ENCODE results near the gene FGG.

FGG gene

GRCh38 chr4:154583677-154584076 lies 28.8 kb downstream of the FGG start:
- no peak for DNase-seq

GRCh38 chr4:154583230-154583629 lies 29.2 kb downstream of the FGG start:
- DNase-seq: no peak

- DNase-seq: no peak
These were observed 29.7 kb downstream of the FGG start for GRCh38 chr4:154582723-154583122.

GRCh38 chr4:154579927-154580326 lies 32.5 kb downstream of the FGG start:
- no peak for DNase-seq

- no peak for DNase-seq
These were observed 33.5 kb downstream of the FGG start for GRCh38 chr4:154578919-154579318.

GRCh38 chr4:154577324-154577723 lies 35.1 kb downstream of the FGG start:
- no peak for DNase-seq

GRCh38 chr4:154574311-154574710 lies 38.1 kb downstream of the FGG start:
- no peak for DNase-seq

GRCh38 chr4:154573190-154573870 lies 39.1 kb downstream of the FGG start:
- no peak for DNase-seq

- DNase-seq: no peak
These were observed 42.9 kb downstream of the FGG start for GRCh38 chr4:154569584-154569983.

- no peak for DNase-seq
These were observed 43.4 kb downstream of the FGG start for GRCh38 chr4:154569028-154569427.

GRCh38 chr4:154566639-154567204 lies 45.7 kb downstream of the FGG start:
- DNase-seq: no peak

GRCh38 chr4:154565704-154566103 lies 46.8 kb downstream of the FGG start:
- DNase-seq: no peak

- no peak for DNase-seq
These were observed 48.1 kb downstream of the FGG start for GRCh38 chr4:154564311-154564710.

GRCh38 chr4:154562697-154563254 lies 49.7 kb downstream of the FGG start, which contains the start of gene FGB:
TSS of gene FGB (plus strand) at chr4:154563011. CDS start at chr4:154563019, 8 bp downstream.
- DNase-seq: no peak

- DNase-seq: no peak
These were observed 51.6 kb downstream of the FGG start for GRCh38 chr4:154560824-154561231.

GRCh38 chr4:154560419-154560801 lies 52.0 kb downstream of the FGG start:
- no peak for DNase-seq

GRCh38 chr4:154559494-154560418 lies 52.7 kb downstream of the FGG start:
- DNase-seq: no peak

GRCh38 chr4:154559141-154559493 lies 53.3 kb downstream of the FGG start:
- DNase-seq: no peak
